Mammary epithelial cell (primary cell): Measurements from ENCODE around the gene TMPRSS12.

ENCODE experiments used
- EZH2 ChIP-seq: IDR thresholded peaks from 2 replicates; pipeline ENCODE4 v1.6.1; 2012; ENCODE audit warnings: low read length, inconsistent platforms, borderline replicate concordance
- TF ChIP-seq, protein P1 (sequence below), 2 donors: IDR thresholded peaks in 1 of 2; conservative IDR thresholded peaks in 1 of 2; 2 replicates each; pipeline ENCODE4 v1.5.1; 2011 to 2012; ENCODE audit warnings: inconsistent platforms in 2 of 2, low read length in 2 of 2, mild to moderate bottlenecking in 2 of 2, control low read depth in 1 of 2, low read depth in 1 of 2; ENCODE audit not compliant: insufficient read depth in 1 of 2; ENCODE audit errors: extremely low read depth in 1 of 2

DNA sequence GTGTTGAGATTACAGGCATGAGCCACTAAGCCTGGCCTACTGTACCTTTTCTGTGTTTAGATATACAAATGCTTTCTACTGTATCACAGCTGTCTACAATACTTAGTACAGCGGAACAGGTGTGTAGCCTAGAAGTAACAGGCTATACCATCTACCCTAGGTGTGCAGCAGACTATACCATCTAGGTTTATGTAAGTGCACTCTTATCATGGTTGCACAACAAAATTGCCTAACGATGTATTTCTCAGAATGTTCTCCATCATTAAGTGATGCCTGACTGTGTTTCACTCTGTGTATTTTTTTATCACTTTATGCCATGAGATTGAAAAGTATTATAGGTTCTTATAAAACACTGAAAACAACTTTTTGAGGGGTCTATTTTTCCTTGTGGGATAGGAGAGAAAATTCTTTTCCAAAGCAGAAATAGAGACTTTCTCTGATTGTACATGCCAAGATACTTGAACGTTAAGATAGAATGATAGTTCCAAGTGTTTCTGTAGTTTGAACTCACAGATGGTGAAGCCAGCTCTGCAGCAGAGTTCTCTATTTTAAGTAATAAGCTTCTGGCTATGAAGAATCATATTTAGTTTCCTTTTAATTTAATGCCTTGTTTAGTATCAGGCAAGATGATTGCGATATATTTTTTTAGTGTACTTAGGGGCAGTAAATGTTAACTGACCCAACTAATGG lies 17.0 kb downstream of the TMPRSS12 start:
- TF ChIP-seq, protein P1, sequence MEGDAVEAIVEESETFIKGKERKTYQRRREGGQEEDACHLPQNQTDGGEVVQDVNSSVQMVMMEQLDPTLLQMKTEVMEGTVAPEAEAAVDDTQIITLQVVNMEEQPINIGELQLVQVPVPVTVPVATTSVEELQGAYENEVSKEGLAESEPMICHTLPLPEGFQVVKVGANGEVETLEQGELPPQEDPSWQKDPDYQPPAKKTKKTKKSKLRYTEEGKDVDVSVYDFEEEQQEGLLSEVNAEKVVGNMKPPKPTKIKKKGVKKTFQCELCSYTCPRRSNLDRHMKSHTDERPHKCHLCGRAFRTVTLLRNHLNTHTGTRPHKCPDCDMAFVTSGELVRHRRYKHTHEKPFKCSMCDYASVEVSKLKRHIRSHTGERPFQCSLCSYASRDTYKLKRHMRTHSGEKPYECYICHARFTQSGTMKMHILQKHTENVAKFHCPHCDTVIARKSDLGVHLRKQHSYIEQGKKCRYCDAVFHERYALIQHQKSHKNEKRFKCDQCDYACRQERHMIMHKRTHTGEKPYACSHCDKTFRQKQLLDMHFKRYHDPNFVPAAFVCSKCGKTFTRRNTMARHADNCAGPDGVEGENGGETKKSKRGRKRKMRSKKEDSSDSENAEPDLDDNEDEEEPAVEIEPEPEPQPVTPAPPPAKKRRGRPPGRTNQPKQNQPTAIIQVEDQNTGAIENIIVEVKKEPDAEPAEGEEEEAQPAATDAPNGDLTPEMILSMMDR (conservative IDR thresholded peaks at IDR 0.05 in 1 of 2, IDR thresholded peaks at IDR 0.05 in 1 of 2; ENCODE audit: extremely low read depth in 1 of 2, insufficient read depth in 1 of 2, low read depth in 1 of 2, low read length in 2 of 2): no peak
- no peak for TF ChIP-seq EZH2
